ENCODE measurements around the gene PITPNM1.

Gene PITPNM1

DNA sequence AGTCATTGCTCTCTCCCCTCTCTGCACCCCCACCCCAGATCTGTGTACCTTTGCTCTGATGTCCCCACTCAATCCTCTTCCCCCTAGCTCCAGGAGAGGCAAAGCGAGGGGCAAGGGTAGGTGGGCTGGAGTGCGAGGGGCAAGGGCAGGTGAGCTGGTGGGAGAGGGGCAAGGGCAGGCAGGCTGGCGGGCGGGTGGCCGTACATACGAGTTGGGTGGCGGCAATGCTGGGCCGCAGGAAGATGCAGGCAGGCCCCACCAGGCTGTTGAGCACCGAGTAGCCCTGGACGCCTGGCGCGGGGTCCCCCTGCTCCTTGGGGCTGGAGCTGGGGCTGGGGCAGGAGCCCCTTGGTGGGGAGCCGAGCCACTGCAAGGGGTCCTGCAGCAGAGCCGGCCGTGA lies 17.2 kb upstream of the PITPNM1 start:
- no peaks in the 10 kb centered on the region for H3K27me3 ChIP-seq (ENCODE audit: low read length)
- H3K4me2 ChIP-seq (ENCODE audit: low read depth, low read length, poor library complexity, severe bottlenecking): no peak overlapping the region
- no peaks in the 10 kb centered on the region for H3K9me3 ChIP-seq (ENCODE audit: insufficient read depth, low read length)
- H3K9me2 ChIP-seq (replicated peaks; ENCODE audit: insufficient read depth, low read length): no peaks in the 10 kb centered on the region
- no peaks in the 10 kb centered on the region for H3K36me3 ChIP-seq (ENCODE audit: low read length)
- TF ChIP-seq EZH2phosphoT487 (conservative IDR thresholded peaks at IDR 0.05; ENCODE audit: low read length): no peak
- TF ChIP-seq, protein P1, sequence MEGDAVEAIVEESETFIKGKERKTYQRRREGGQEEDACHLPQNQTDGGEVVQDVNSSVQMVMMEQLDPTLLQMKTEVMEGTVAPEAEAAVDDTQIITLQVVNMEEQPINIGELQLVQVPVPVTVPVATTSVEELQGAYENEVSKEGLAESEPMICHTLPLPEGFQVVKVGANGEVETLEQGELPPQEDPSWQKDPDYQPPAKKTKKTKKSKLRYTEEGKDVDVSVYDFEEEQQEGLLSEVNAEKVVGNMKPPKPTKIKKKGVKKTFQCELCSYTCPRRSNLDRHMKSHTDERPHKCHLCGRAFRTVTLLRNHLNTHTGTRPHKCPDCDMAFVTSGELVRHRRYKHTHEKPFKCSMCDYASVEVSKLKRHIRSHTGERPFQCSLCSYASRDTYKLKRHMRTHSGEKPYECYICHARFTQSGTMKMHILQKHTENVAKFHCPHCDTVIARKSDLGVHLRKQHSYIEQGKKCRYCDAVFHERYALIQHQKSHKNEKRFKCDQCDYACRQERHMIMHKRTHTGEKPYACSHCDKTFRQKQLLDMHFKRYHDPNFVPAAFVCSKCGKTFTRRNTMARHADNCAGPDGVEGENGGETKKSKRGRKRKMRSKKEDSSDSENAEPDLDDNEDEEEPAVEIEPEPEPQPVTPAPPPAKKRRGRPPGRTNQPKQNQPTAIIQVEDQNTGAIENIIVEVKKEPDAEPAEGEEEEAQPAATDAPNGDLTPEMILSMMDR (IDR thresholded peaks at IDR 0.05; ENCODE audit: insufficient read depth, low read length, poor library complexity, severe bottlenecking): no peak
- H4K20me1 ChIP-seq (ENCODE audit: low read depth, low read length): no peaks in the 10 kb centered on the region
- no peak overlapping the region for H2AFZ ChIP-seq (ENCODE audit: low read depth, low read length, severe bottlenecking)
- H3K4me3 ChIP-seq (ENCODE audit: insufficient read depth, low read length, poor library complexity, severe bottlenecking): no peak overlapping the region
- no peak overlapping the region for H3K9ac ChIP-seq (ENCODE audit: low read length)
- H3K27ac ChIP-seq (ENCODE audit: low read depth, low read length): no peak overlapping the region
- no peaks in the 10 kb centered on the region for H3K79me2 ChIP-seq (ENCODE audit: insufficient read depth, low read length)
- no peaks in the 10 kb centered on the region for H3F3A ChIP-seq (ENCODE audit: insufficient read depth)

DNA sequence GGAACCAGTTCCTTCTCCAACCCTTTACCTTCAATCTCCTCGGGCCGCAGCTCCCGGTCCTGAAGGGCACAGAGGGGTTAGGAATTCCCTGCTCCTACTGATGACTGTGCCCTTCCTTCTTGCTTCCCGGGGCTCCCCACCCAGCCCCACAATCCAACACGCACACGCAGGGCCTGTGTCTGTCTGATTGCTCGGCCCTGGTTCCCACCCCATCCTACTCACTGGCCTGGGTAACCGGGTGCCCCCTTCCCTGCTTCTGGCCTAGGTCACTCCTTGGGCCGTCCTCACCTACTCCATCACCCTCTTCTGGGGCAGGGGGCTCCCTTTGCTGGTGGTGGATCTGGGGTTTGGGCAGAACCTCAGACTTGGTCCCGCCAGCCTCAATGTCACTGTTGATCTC lies 16.8 kb upstream of the PITPNM1 start:
- Histone ChIP-seq H3K9ac (ENCODE audit: low read length) (no peak overlapping the region), H4K20me1 (ENCODE audit: low read depth, low read length) (no peaks in the 10 kb centered on the region)

DNA sequence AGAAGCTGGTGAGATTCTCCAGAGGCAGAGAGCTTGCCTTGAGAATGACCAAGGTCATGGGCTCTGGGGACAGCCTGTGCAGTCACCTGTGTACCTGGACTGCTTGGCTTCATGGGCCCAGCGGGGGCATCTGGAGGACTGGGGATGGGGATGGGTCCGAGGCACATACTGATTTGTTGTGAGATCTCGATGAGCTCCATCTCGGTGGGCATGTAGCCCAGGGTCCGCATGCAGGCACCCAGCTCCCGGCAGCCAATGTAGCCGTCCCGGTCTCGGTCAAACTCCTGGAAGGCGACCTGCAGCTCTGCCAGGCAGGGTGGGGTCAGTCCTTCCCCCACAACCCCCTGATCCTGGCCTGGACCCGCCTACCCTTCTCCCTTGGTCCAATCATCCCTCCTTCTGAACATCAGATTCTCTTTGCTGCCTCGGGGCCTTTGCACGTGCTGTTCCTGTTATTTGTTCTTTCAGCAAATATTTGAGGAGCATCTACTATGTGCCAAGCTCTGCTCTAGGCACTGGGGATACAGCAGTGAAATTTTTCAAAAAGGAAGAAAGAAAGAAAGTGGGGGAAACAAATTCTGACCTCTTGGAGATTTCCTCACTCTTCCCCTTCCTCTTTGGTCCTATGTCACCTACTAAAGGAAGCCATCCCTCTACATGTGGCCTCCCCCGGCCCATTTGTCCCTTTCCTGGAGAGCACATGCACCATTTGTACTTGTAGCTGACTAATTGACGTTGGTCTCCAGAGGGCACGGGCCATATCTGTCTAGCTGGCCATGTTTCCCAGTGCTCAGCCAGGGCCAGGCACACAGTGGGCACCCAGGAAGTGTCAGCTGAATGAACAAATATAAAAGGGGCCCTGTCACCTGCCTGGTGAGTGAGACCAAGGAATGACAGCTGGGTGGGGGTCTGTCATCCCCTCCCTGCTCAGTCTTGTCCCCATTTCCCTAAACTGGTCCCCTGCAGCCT lies 16.0 kb upstream of the PITPNM1 start:
- H3K4me3 ChIP-seq (ENCODE audit: insufficient read depth, low read length, poor library complexity, severe bottlenecking): no peak overlapping the region
- no peaks in the 10 kb centered on the region for H3K36me3 ChIP-seq (ENCODE audit: low read length)
- H4K20me1 ChIP-seq (ENCODE audit: low read depth, low read length): no peaks in the 10 kb centered on the region
- H3K79me2 ChIP-seq (ENCODE audit: insufficient read depth, low read length): no peaks in the 10 kb centered on the region
- TF ChIP-seq, protein P1 (IDR thresholded peaks at IDR 0.05; ENCODE audit: insufficient read depth, low read length, poor library complexity, severe bottlenecking): no peak
- no peak for TF ChIP-seq EZH2phosphoT487 (conservative IDR thresholded peaks at IDR 0.05; ENCODE audit: low read length)
- no peaks in the 10 kb centered on the region for H3K9me3 ChIP-seq (ENCODE audit: insufficient read depth, low read length)
- no peak overlapping the region for H3K27ac ChIP-seq (ENCODE audit: low read depth, low read length)
- no peak overlapping the region for H2AFZ ChIP-seq (ENCODE audit: low read depth, low read length, severe bottlenecking)
- H3K9me2 ChIP-seq (replicated peaks; ENCODE audit: insufficient read depth, low read length): no peaks in the 10 kb centered on the region
- H3K27me3 ChIP-seq (ENCODE audit: low read length): no peaks in the 10 kb centered on the region
- no peak overlapping the region for H3K9ac ChIP-seq (ENCODE audit: low read length)
- no peaks in the 10 kb centered on the region for H3F3A ChIP-seq (ENCODE audit: insufficient read depth)
- H3K4me2 ChIP-seq (ENCODE audit: low read depth, low read length, poor library complexity, severe bottlenecking): no peak overlapping the region

More for the DNA sequence above, 16.8 kb upstream of the PITPNM1 start:
- Histone ChIP-seq H3K36me3 (ENCODE audit: low read length) (no peaks in the 10 kb centered on the region), H3K27me3 (ENCODE audit: low read length) (no peaks in the 10 kb centered on the region), H3K9me2 (replicated peaks; ENCODE audit: insufficient read depth, low read length) (no peaks in the 10 kb centered on the region), H3K4me2 (ENCODE audit: low read depth, low read length, poor library complexity, severe bottlenecking) (no peak overlapping the region), H3K27ac (ENCODE audit: low read depth, low read length) (no peak overlapping the region), H2AFZ (ENCODE audit: low read depth, low read length, severe bottlenecking) (no peak overlapping the region), H3F3A (ENCODE audit: insufficient read depth) (no peaks in the 10 kb centered on the region), H3K9me3 (ENCODE audit: insufficient read depth, low read length) (no peaks in the 10 kb centered on the region), H3K79me2 (ENCODE audit: insufficient read depth, low read length) (no peaks in the 10 kb centered on the region), H3K4me3 (ENCODE audit: insufficient read depth, low read length, poor library complexity, severe bottlenecking) (no peak overlapping the region)
- TF ChIP-seq EZH2phosphoT487 (conservative IDR thresholded peaks at IDR 0.05; ENCODE audit: low read length): no peak
- TF ChIP-seq, protein P1 (IDR thresholded peaks at IDR 0.05; ENCODE audit: insufficient read depth, low read length, poor library complexity, severe bottlenecking): no peak

Data from SU-DHL-6 (cell line).